ENCODE results near the gene CXCL16. TPM values are rescaled to one million over a fixed set of nuclear protein-coding genes. Genes with fewer than 3 reads are reported as not detected.

Gene CXCL16
- total and polyA plus RNA-seq, 2 experiments from 2014 or later, result 1.6 to 4.1 TPM

DNA sequence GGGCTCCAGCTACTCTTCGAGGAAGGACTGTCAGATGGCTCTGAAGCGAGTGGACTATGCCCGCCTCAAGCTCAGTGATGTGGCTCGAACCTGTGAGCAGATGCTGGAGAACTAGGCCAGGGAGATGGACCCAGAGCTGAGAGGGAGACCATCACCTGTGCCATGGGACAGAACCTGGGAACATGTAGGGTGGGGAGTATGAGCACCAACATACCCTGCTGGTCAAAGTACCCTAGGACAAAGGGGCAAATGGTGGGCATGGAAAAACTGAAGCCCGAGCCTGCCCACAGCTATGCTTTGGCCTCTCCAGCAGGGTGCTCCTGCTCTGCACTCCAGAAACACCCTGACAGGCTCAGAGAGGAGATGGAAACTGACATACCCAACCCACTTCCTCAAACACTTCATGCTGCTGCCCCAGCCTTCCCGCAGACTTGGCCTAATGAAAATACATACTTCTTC is 6.6 kb downstream of the CXCL16 start:
- no peaks in the 10 kb centered on the region for H3K27me3 ChIP-seq (replicated peaks; ENCODE audit: insufficient read depth)
- H3K79me2 ChIP-seq (ENCODE audit: insufficient read depth), result 0 out of 2 replicates have a peak, but pooled peaks cover 5% of the 10 kb centered on the region
- H3K4me3 ChIP-seq, result no peak overlapping the region
- H3K4me1 ChIP-seq (ENCODE audit: insufficient read depth), result peaks cover 5% of the 10 kb centered on the region; the same call in 1 of the 2 replicates
- WGBS, 2 experiments (ENCODE audit: low coverage in 1 of 2, low lambda C conversion rate in 2 of 2, missing lambda C conversion rate in 2 of 2), result 84 to 87% methylated on average over 6 of the region's 6 CpGs
- TF ChIP-seq EZH2phosphoT487 (IDR thresholded peaks at IDR 0.05; ENCODE audit: insufficient read depth, low read depth) (no peak), EZH2 (IDR thresholded peaks at IDR 0.05; ENCODE audit: insufficient read depth, poor library complexity, severe bottlenecking) (no peak)
- H3K4me2 ChIP-seq (ENCODE audit: unreplicated experiment), result no peak overlapping the region
- H3K9me3 ChIP-seq (ENCODE audit: low read depth), result no peaks in the 10 kb centered on the region
- in situ Hi-C loops (cut with MboI), result no loop called here
- H3K9me2 ChIP-seq (ENCODE audit: insufficient read depth), result no peaks in the 10 kb centered on the region
- no peaks in the 10 kb centered on the region for H3F3A ChIP-seq (ENCODE audit: insufficient read depth)
- no peak overlapping the region for H3K9ac ChIP-seq
- no peaks in the 10 kb centered on the region for H4K20me1 ChIP-seq (ENCODE audit: insufficient read depth)
- no peak for DNase-seq
- H2AFZ ChIP-seq, result no peak overlapping the region
- H3K36me3 ChIP-seq (ENCODE audit: low read depth), result no peaks in the 10 kb centered on the region
- H3K27ac ChIP-seq, result no peak overlapping the region

DNA sequence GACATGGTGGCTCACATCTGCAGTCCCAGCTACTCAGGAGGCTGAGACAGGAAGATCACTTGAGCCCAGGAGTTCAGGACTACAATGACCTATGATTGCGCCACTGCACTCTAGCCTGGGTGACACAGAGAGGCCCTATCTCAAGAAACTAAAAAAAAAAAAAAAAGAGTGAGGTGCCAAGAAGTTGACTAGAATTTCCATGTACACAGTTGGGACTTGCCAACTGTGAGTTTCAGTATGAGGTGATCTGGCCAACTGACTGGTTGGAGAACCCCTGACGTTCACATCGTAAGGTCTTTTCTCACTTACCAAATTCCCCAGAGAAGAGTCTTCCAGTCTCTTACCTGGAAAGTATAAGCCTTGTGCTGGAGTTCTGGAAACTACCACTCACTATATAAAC is 11.6 kb downstream of the CXCL16 start:
- TF ChIP-seq EZH2phosphoT487 (IDR thresholded peaks at IDR 0.05; ENCODE audit: insufficient read depth, low read depth), result no peak
- no peak for TF ChIP-seq EZH2 (IDR thresholded peaks at IDR 0.05; ENCODE audit: insufficient read depth, poor library complexity, severe bottlenecking)
- in situ Hi-C loops (cut with MboI), result no loop called here

GRCh38 chr17:4725646-4726310 is 13.9 kb downstream of the CXCL16 start:
- Histone ChIP-seq H3K79me2 (ENCODE audit: insufficient read depth) (no peaks in the 10 kb centered on the region), H3K9me2 (ENCODE audit: insufficient read depth) (no peaks in the 10 kb centered on the region), H3K9me3 (ENCODE audit: low read depth) (no peaks in the 10 kb centered on the region), H3K27me3 (replicated peaks; ENCODE audit: insufficient read depth) (no peaks in the 10 kb centered on the region), H3K4me2 (ENCODE audit: unreplicated experiment) (no peak overlapping the region), H3F3A (ENCODE audit: insufficient read depth) (no peaks in the 10 kb centered on the region), H3K4me1 (ENCODE audit: insufficient read depth) (no peaks in the 10 kb centered on the region), H3K9ac (no peak overlapping the region), H3K27ac (no peak overlapping the region), H3K36me3 (ENCODE audit: low read depth) (no peaks in the 10 kb centered on the region), H3K4me3 (no peak overlapping the region), H2AFZ (no peak overlapping the region), H4K20me1 (ENCODE audit: insufficient read depth) (no peaks in the 10 kb centered on the region)
- DNase-seq, result no peak
- no peak for TF ChIP-seq EZH2 (IDR thresholded peaks at IDR 0.05; ENCODE audit: insufficient read depth, poor library complexity, severe bottlenecking)
- no peak for TF ChIP-seq EZH2phosphoT487 (IDR thresholded peaks at IDR 0.05; ENCODE audit: insufficient read depth, low read depth)
- 74 to 78% methylated on average over 7 to 9 of the region's 9 CpGs for WGBS, 2 experiments (ENCODE audit: low coverage in 1 of 2, low lambda C conversion rate in 2 of 2, missing lambda C conversion rate in 2 of 2)
- in situ Hi-C loops (cut with MboI), result no loop called here

More for the DNA sequence above, 11.6 kb downstream of the CXCL16 start:
- H4K20me1 ChIP-seq (ENCODE audit: insufficient read depth), result no peaks in the 10 kb centered on the region
- no peak overlapping the region for H2AFZ ChIP-seq
- no peak overlapping the region for H3K27ac ChIP-seq
- no peaks in the 10 kb centered on the region for H3K9me3 ChIP-seq (ENCODE audit: low read depth)
- no peaks in the 10 kb centered on the region for H3F3A ChIP-seq (ENCODE audit: insufficient read depth)
- no peak overlapping the region for H3K4me3 ChIP-seq
- 51 to 60% methylated on average over 3 of the region's 3 CpGs for WGBS, 2 experiments (ENCODE audit: low coverage in 1 of 2, low lambda C conversion rate in 2 of 2, missing lambda C conversion rate in 2 of 2)
- no peaks in the 10 kb centered on the region for H3K27me3 ChIP-seq (replicated peaks; ENCODE audit: insufficient read depth)
- H3K4me2 ChIP-seq (ENCODE audit: unreplicated experiment), result no peak overlapping the region
- H3K4me1 ChIP-seq (ENCODE audit: insufficient read depth), result peaks cover 5% of the 10 kb centered on the region; the same call in 1 of the 2 replicates
- DNase-seq, result no peak
- no peak overlapping the region for H3K9ac ChIP-seq
- no peaks in the 10 kb centered on the region for H3K9me2 ChIP-seq (ENCODE audit: insufficient read depth)
- H3K36me3 ChIP-seq (ENCODE audit: low read depth), result no peaks in the 10 kb centered on the region
- 0 out of 2 replicates have a peak, but pooled peaks cover 5% of the 10 kb centered on the region for H3K79me2 ChIP-seq (ENCODE audit: insufficient read depth)

DNA sequence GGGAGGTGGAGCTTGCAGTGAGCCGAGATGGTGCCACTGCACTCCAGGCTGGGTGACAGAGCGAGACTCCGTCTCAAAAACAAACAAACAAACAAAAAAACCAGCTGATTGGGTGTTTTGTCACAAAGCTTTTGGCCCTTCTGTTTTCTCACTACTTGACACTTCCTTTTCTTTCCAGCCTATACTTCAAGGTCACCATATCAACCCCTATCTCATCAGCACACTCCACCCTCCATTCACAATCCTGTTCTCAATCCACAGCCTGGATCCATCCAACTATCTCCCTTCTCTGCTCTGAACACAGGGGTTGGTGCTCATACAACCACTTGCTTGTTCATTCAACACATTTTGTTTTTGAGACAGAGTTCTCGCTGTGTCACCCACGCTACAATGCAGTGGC is 15.1 kb downstream of the CXCL16 start:
- Histone ChIP-seq H3F3A (ENCODE audit: insufficient read depth) (no peaks in the 10 kb centered on the region), H3K9me3 (ENCODE audit: low read depth) (no peaks in the 10 kb centered on the region), H3K9me2 (ENCODE audit: insufficient read depth) (no peaks in the 10 kb centered on the region), H3K27me3 (replicated peaks; ENCODE audit: insufficient read depth) (no peaks in the 10 kb centered on the region), H3K4me3 (no peak overlapping the region), H3K27ac (no peak overlapping the region), H4K20me1 (ENCODE audit: insufficient read depth) (no peaks in the 10 kb centered on the region), H3K79me2 (ENCODE audit: insufficient read depth) (no peaks in the 10 kb centered on the region), H2AFZ (no peak overlapping the region), H3K4me1 (ENCODE audit: insufficient read depth) (no peaks in the 10 kb centered on the region), H3K36me3 (ENCODE audit: low read depth) (no peaks in the 10 kb centered on the region), H3K9ac (no peak overlapping the region), H3K4me2 (ENCODE audit: unreplicated experiment) (no peak overlapping the region)
- WGBS, 2 experiments (ENCODE audit: low coverage in 1 of 2, low lambda C conversion rate in 2 of 2, missing lambda C conversion rate in 2 of 2), result 72 to 78% methylated on average over 5 of the region's 5 CpGs
- TF ChIP-seq EZH2phosphoT487 (IDR thresholded peaks at IDR 0.05; ENCODE audit: insufficient read depth, low read depth), result no peak
- no peak for TF ChIP-seq EZH2 (IDR thresholded peaks at IDR 0.05; ENCODE audit: insufficient read depth, poor library complexity, severe bottlenecking)
- in situ Hi-C loops (cut with MboI), result no loop called here
- DNase-seq, result no peak
